ENCODE results near the gene APMAP.
"Not testable (repeated sequence)": the region's sequence is repeated elsewhere in the genome, so short reads cannot be mapped to it uniquely, and the experiment has no call there.

The APMAP gene

DNA sequence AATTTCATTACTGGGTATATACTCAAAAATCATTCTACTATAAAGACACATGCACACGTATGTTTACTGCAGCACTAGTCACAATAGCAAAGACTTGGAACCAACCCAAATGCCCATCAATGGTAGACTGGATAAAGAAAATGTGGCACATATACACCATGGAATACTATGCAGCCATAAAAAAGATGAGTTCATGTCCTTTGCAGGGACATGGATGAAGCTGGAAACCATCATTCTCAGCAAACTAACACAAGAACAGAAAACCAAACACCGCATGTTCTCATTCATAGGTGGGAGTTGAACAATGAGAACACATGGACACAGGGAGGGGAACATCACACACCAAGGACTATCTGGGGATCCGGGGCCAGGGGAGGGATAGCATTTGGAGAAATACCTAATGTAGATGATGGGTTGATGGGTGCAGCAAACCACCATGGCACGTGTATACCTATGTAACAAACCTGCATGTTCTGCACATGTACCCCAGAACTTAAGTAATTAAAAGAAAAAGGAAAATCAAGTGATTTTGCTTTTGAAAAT lies 44.1 kb downstream of the APMAP start:
- H3K4me3 ChIP-seq (ENCODE audit: low read length); DNase-seq (ENCODE audit: low read depth, low spot score): not testable (repeated sequence)

- H3K4me3 ChIP-seq (ENCODE audit: low read length); DNase-seq (ENCODE audit: low read depth, low spot score): not testable (repeated sequence)
Observed at GRCh38 chr20:24946376-24946775, 46.2 kb downstream of the APMAP start.

DNA sequence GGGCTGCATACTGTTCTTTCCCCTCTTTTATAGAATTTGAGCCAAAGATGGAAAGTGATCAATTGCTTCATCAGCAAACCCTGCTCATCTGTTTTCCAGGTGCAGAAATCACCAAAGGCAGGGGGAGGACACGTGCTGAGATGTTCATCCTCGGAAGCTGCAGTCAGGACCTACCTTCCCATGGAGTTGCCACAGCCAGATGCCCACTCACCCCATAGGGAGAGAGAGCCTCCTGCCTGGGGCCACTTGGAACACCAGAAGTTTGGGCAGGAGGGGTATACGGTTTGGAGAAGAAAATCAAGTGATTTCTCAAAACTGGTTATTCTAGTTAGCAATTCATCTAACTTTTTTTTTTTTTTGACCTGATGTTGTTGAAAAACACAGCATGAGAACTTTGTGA lies 48.8 kb downstream of the APMAP start:
- DNase-seq (ENCODE audit: low read depth, low spot score), result no peak
- no peak overlapping the region for H3K4me3 ChIP-seq (ENCODE audit: low read length)

- H3K4me3 ChIP-seq (ENCODE audit: low read length), result no peak overlapping the region
- DNase-seq (ENCODE audit: low read depth, low spot score), result no peak
Observed at GRCh38 chr20:24943196-24943595, 49.4 kb downstream of the APMAP start.

DNA sequence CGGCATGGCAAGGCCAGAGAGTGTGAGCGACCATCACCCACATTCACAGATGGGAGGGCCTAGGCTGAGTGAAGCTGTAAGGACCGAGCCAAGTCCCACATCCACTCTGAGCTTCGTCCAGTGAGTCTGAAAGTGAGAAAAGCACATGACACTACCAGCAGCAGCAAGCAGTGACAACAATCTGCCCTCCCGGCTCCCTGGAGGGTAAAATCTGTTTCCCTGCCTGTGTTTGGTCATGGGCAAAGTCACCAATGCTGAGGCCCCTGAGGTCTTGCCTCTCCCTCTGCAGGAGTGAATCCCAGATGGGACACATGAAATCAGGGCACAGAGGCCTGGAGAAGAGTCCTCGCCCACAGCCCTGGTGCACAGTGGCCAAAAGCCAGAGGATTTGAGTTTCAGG lies 49.9 kb downstream of the APMAP start:
- H3K4me3 ChIP-seq (ENCODE audit: low read length), result no peak overlapping the region
- no peak for DNase-seq (ENCODE audit: low read depth, low spot score)

DNA sequence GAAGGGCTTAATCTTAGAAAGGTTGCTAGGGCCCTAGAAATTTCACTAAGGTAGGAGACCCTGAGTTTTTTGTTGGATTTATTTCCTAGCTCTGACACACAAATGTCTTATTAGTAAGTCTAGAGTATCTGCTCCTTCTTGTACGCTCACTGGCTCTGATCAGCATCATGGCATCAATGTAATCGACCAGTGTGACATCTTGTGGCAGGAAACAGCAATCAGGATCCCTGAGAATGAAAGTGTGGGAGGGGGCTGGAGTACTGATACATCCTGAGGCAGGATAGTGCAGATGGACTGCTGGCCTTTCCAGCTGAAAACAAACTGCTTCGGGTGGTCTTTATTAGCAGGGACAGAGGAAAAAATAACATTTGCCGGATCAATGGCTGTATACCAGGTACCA lies 53.5 kb downstream of the APMAP start:
- H3K4me3 ChIP-seq (ENCODE audit: low read length), result no peak overlapping the region
- DNase-seq (ENCODE audit: low read depth, low spot score), result no peak

GRCh38 chr20:24938498-24938897 lies 54.1 kb downstream of the APMAP start:
- DNase-seq (ENCODE audit: low read depth, low spot score), result no peak
- H3K4me3 ChIP-seq (ENCODE audit: low read length), result no peak overlapping the region

DNA sequence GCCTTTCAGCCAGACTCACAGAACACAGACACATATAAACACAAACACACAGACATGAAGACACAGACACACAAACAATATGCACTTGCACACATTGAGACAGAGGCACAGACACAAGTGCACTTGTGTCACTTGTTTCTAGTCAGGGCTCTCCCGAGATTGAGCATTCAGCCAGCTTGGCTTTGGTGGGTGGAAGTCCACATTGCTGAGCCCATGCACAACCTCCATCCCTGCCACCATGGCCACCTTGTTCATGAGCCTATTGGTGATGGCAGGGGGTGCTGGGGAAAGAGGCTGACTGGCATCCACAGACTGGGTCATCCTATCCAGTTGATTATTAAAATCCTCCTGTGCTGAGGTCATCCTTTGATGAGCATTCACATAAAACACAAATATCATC lies 55.0 kb downstream of the APMAP start:
- H3K4me3 ChIP-seq (ENCODE audit: low read length), result no peak overlapping the region
- no peak for DNase-seq (ENCODE audit: low read depth, low spot score)

DNA sequence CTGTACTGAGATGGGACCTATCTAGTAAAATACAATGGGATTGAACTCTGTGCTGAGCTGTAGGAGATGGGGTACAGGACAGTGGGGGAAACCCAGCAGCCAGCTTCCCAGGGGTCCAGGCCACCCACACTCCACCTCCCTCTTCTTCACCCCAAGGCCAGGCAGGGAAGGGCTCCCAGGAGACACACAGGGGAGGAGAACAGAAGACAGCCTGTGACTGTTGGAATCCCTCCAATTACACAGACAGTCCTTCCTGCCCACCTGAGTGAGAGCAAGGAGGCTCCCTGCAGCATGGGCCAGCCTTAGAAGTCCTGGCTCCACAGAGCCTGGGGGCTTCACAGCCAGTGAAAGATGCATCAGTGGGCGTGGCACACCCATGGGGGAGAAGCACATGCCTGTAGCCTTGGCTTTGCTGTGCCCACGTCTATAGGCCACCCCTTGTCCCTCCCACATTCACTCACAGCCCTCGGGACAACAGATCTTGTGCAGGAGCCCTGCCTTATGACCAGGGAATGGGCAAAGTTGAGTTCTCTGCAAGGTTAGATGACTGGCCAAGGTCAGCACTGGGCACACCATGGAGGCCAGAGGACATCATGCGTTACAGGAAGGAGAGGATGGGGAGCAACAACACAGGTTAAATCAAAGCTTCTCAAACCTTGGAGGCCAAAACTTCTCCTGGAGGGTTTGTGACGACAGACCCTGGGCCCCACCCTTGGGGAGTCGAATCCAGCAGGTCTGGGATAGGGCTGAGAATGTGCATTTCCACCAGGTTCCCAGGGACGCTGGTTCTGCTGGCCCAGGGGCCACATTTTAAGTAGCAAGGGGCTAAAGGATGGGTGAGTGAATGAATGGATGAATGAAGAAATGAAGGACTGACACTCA lies 55.8 kb downstream of the APMAP start:
- no peak for DNase-seq (ENCODE audit: low read depth, low spot score)
- no peak overlapping the region for H3K4me3 ChIP-seq (ENCODE audit: low read length)

- DNase-seq (ENCODE audit: low read depth, low spot score), result no peak
- no peak overlapping the region for H3K4me3 ChIP-seq (ENCODE audit: low read length)
Observed at GRCh38 chr20:24935766-24936525, 56.6 kb downstream of the APMAP start.

DNA sequence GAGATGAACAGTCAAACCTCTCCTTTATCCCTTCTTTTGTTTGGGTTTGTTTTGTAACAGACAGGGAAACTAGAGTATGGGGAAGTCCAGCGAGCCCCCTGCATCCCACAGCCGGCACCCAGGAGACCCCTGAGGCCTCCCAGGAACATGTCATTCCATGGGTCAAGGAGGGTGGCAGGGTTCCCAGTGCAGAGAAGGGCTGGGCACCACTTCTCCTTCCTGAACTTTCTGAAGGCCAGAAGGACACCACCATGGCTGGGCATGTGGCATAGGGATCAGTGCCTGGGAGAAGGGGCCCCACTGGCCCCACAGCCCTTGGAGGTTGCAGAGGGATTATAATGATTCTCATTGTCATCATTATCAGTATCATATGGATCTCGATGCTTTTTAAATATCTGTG lies 57.4 kb downstream of the APMAP start:
- DNase-seq (ENCODE audit: low read depth, low spot score), result no peak
- no peak overlapping the region for H3K4me3 ChIP-seq (ENCODE audit: low read length)

DNA sequence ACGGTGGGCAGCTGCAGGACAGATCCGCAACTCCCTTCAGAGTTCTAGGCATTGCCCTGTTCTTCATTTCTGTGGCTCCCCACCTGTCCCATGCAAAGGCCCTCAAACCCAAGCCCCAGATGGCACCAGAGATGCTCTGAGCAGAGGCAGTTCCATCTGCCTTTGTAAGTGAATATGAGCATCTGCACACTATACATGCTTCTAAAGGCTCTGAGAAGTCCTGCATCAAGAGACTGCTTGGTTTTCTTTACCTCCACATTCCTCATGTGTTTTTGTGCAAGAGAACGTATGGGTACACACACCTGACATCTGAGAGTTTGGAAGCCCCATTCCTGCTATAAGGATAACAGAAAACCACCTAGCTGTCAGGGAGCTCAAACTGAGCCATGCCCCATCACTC lies 57.8 kb downstream of the APMAP start:
- DNase-seq (ENCODE audit: low read depth, low spot score), result no peak
- H3K4me3 ChIP-seq (ENCODE audit: low read length), result no peak overlapping the region

GRCh38 chr20:24934101-24934661 lies 58.4 kb downstream of the APMAP start:
- no peak overlapping the region for H3K4me3 ChIP-seq (ENCODE audit: low read length)
- peak; percentile 68 for DNase-seq (ENCODE audit: low read depth, low spot score)

- no peak overlapping the region for H3K4me3 ChIP-seq (ENCODE audit: low read length)
- no peak for DNase-seq (ENCODE audit: low read depth, low spot score)
Observed at GRCh38 chr20:24933266-24933908, 59.2 kb downstream of the APMAP start.

DNA sequence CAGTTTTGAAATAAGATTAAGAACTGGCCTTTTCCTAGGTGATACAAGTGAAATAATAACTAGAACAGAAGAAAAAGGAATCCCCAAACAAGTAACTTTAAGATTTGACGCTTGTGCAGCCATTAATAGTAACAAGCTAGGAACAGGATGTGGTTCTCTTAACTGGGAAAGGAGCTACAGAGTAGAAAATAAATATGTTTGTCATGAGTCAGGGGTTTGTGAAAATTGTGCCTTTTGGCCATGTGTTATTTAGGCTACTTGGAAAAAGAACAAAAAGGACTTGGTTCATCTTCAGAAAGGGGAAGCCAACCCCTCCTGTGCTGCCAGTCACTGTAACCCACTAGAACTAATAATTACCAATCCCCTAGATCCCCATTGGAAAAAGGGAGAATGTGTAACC lies 60.7 kb downstream of the APMAP start:
- not testable (repeated sequence) for DNase-seq (ENCODE audit: low read depth, low spot score); H3K4me3 ChIP-seq (ENCODE audit: low read length)

DNA sequence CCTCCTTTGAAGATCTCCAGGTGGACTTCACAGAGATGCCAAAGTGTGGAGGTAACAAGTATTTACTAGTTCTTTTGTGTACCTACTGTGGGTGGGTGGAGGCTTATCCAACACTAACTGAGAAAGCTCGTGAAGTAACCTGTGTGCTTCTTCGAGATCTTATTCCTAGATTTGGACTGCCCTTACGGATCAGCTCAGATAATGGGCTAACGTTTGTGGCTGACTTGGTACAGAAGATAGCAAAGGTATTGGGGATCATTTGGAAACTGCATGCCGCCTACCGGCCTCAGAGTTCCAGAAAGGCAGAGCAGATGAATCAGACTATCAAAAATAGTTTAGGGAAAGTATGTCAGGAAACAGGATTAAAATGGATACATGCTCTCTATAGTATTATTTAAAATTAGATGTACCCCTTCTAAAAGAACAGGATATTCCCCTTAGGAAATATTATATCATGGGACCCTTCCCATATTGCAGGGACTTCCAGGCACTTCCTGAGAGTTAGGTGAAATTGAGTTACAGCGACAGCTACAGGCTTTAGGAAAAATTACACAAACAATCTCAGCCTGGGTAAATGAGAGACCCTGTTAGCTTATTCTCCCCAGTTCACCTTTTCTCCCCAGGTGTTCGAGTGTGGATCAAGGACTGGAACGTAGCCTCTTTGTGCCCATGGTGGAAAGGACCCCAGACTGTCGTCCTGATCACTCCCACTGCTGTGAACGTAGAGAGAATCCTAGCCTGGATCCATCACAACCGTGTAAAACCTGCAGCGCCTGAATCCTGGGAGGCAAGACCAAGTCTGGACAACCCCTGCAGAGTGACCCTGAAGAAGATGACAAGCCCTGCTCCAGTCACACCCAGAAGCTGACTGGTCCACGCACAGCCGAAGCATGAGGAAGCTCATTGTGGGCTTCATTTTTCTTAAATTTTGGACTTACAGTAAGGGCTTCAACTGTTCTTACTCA lies 61.5 kb downstream of the APMAP start:
- H3K4me3 ChIP-seq (ENCODE audit: low read length); DNase-seq (ENCODE audit: low read depth, low spot score): not testable (repeated sequence)

DNA sequence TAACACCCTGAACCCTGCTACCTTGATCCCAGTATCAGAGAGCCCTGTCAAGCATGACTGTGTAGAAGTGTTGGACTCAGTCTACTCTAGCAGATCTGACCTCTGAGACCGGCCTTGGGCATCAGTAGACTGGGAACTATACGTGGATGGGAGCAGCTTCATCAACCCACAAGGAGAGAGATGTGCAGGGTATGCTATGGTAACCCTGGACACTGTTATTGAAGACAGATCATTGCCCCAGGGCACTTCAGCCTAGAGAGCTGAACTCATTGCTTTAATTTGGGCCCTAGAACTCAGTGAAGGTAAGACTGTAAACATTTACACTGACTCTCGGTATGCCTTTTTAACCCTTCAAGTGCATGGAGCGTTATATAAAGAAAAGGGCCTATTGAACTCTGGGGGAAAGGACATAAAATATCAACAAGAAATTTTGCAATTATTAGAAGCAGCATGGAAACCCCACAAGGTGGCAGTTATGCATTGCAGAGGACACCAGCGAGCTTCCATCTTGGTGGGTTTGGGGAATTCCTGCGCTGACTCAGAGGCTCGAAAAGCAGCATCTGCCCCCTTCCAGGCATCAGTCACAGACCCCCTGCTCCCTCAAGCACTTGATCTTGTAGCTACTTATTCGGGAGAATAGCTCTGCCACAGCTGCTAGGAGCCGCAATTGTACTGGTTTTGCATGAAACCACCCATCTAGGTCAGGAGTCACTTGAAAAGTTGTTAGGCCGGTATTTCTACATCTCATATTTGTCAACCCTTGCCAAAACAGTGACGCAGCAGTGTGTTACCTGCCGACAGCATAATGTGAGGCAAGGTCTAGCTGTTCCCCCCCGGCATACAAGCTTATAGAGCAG lies 62.5 kb downstream of the APMAP start:
- H3K4me3 ChIP-seq (ENCODE audit: low read length); DNase-seq (ENCODE audit: low read depth, low spot score): not testable (repeated sequence)

Data from Jurkat, Clone E6-1 (cell line).